Chondrocyte (in vitro differentiated cells): Measurements from ENCODE around the gene NELFB. TPM values are rescaled to one million over a fixed set of nuclear protein-coding genes. Genes with fewer than 3 reads are reported as not detected.

Experiments
- DNase-seq: peaks from one replicate; pipeline ENCODE4 v3.0.0; 2021; ENCODE audit warnings: mixed read lengths, low spot score
- H3K27ac Mint-ChIP-seq: one replicate; pipeline ENCODE4 v1.8.0; 2021; ENCODE audit warnings: mild to moderate bottlenecking, moderate library complexity, mixed read lengths; ENCODE audit not compliant: unreplicated experiment
- H3K27me3 Mint-ChIP-seq: 2 replicates; pipeline ENCODE4 v1.8.0; 2021; ENCODE audit warnings: low read depth, mixed read lengths
- H3K36me3 Mint-ChIP-seq: 2 replicates; pipeline ENCODE4 v1.8.0; 2021; ENCODE audit warnings: low read depth, mixed read lengths
- H3K4me1 Mint-ChIP-seq: 2 replicates; pipeline ENCODE4 v1.8.0; 2021; ENCODE audit warnings: low read depth, mild to moderate bottlenecking, mixed read lengths
- H3K4me3 Mint-ChIP-seq: one replicate; pipeline ENCODE4 v1.8.0; 2021; ENCODE audit warnings: mild to moderate bottlenecking, moderate library complexity, mixed read lengths; ENCODE audit not compliant: unreplicated experiment
- H3K9me3 Mint-ChIP-seq: 2 replicates; pipeline ENCODE4 v1.8.0; 2021; ENCODE audit warnings: low read depth, mixed read lengths
- CTCF ChIP-seq: fragments of 200-600 bp; sonication (generic); IDR thresholded peaks from 2 replicates; pipeline ENCODE4 v1.5.0; 2021; ENCODE audit warnings: antibody characterized with exemption, mild to moderate bottlenecking, moderate library complexity
- total RNA-seq: library from RNA; stranded (reverse); gene quantifications from 3 replicates; pipeline ENCODE4 v1.2.1, GENCODE V29; 2021

Gene NELFB
- total RNA-seq, 1 donor from 2014 or later = 48.0 TPM

- no peak overlapping the region for H3K27ac Mint-ChIP-seq
- no peaks in the 10 kb centered on the region for H3K27me3 Mint-ChIP-seq
- H3K9me3 Mint-ChIP-seq = no peaks in the 10 kb centered on the region
- no peak overlapping the region for H3K4me3 Mint-ChIP-seq
- TF ChIP-seq CTCF = no peak
- DNase-seq = no peak
- peaks cover 3% of the 10 kb centered on the region for H3K36me3 Mint-ChIP-seq
- H3K4me1 Mint-ChIP-seq = peaks cover 10% of the 10 kb centered on the region
Observed at GRCh38 chr9:137247916-137248175, 7.3 kb upstream of the NELFB start.

- no peaks in the 10 kb centered on the region for H3K9me3 Mint-ChIP-seq
- no peak overlapping the region for H3K4me3 Mint-ChIP-seq
- H3K36me3 Mint-ChIP-seq = no peaks in the 10 kb centered on the region
- H3K27me3 Mint-ChIP-seq = no peaks in the 10 kb centered on the region
- peaks cover 5% of the 10 kb centered on the region for H3K4me1 Mint-ChIP-seq
- TF ChIP-seq CTCF = no peak
- no peak for DNase-seq
- H3K27ac Mint-ChIP-seq = no peak overlapping the region
Observed at GRCh38 chr9:137250329-137251193, 4.6 kb upstream of the NELFB start.

GRCh38 chr9:137251194-137251461, 4.0 kb upstream of the NELFB start, which contains the start of gene STPG3:
Gene STPG3 (plus strand): TSS chr9:137251286. CDS start chr9:137251287, 1 bp downstream.
- Mint-ChIP-seq H3K27ac (no peak within 1 kb of the TSS), H3K9me3 (no peaks in the 10 kb centered on the region), H3K4me1 (peaks cover 10% of the 10 kb centered on the region), H3K36me3 (no peaks in the 10 kb centered on the region), H3K27me3 (no peaks in the 10 kb centered on the region), H3K4me3 (no peak within 1 kb of the TSS)
- TF ChIP-seq CTCF = no peak
- no peak for DNase-seq

- Mint-ChIP-seq H3K27ac (no peak overlapping the region), H3K4me3 (no peak overlapping the region), H3K4me1 (peaks cover 15% of the 10 kb centered on the region), H3K36me3 (no peaks in the 10 kb centered on the region), H3K27me3 (no peaks in the 10 kb centered on the region), H3K9me3 (no peaks in the 10 kb centered on the region)
- no peak for DNase-seq
- TF ChIP-seq CTCF = no peak
Observed at GRCh38 chr9:137251490-137252268, 3.4 kb upstream of the NELFB start.

- DNase-seq = no peak
- H3K36me3 Mint-ChIP-seq = no peaks in the 10 kb centered on the region
Observed at GRCh38 chr9:137252555-137253506, 2.3 kb upstream of the NELFB start.

More at GRCh38 chr9:137252555-137253506, 2.3 kb upstream of the NELFB start:
- Mint-ChIP-seq H3K27ac (no peak overlapping the region), H3K27me3 (no peaks in the 10 kb centered on the region), H3K4me1 (peaks cover 17% of the 10 kb centered on the region), H3K4me3 (no peak overlapping the region), H3K9me3 (no peaks in the 10 kb centered on the region)
- no peak for TF ChIP-seq CTCF
